Mucosa of descending colon (tissue), 3 donors: Measurements from ENCODE around the gene MMUT. TPM values are rescaled to one million over a fixed set of nuclear protein-coding genes. Genes with fewer than 3 reads are reported as not detected.
"Not testable (repeated sequence)": the region's sequence is repeated elsewhere in the genome, so short reads cannot be mapped to it uniquely, and the experiment has no call there.

ENCODE experiments used
- ATAC-seq: fragments of 200-7000 bp; cut with Tn5 transposase; one replicate; pipeline ENCODE4 v1.9.1; 2020; ENCODE audit warnings: mild to moderate bottlenecking, moderate library complexity
- DNase-seq, 3 donors: peaks; one replicate each; pipeline ENCODE4 v3.0.0-alpha.2; 2020
- H3K36me3 ChIP-seq: fragments of 200-600 bp; one replicate; pipeline ENCODE4 v1.8.0; 2021; ENCODE audit warnings: low read depth, mild to moderate bottlenecking
- H3K4me1 ChIP-seq: fragments of 200-600 bp; one replicate; pipeline ENCODE4 v1.8.0; 2021; ENCODE audit warnings: low read depth, mild to moderate bottlenecking
- H3K4me3 ChIP-seq: fragments of 200-600 bp; one replicate; pipeline ENCODE4 v1.8.0; 2021; ENCODE audit warnings: mild to moderate bottlenecking
- H3K9me3 ChIP-seq: fragments of 200-600 bp; one replicate; pipeline ENCODE4 v1.8.0; 2021; ENCODE audit warnings: mild to moderate bottlenecking
- CTCF ChIP-seq: fragments of 200-600 bp; IDR thresholded peaks from one replicate; pipeline ENCODE4 v1.8.0; 2022; ENCODE audit warnings: antibody characterized with exemption, mild to moderate bottlenecking
- intact Hi-C, 2 donors: fragments of 100-400 bp; cut with DNase I in 1 of 2; cut with micrococcal nuclease in 1 of 2; formaldehyde crosslinking; loops; one replicate each; pipeline versions ENCODE4 v1.11.0 to v1.11.1; 2022; cut with DNase I, micrococcal nuclease
- total RNA-seq, 3 donors: library from RNA; stranded (reverse); fragmentation: NEBNext Ultra II Directional in 2 of 3; extraction: Animal tissue kit (Norgen Biotek cat#: 25700) in 2 of 3; gene quantifications; one replicate each; pipeline versions ENCODE4 v1.2.1 to v1.2.4, GENCODE V29; 2021 to 2023
- donor health status: DM: no; HTN: no; CAD: no; lungs with moderate emphysema.
- donor health status: DM: no; HTN: no; CAD: no.
- donor health status: DM: no; HTN: yes; CAD: no.

Gene MMUT
- total RNA-seq, 3 donors from 2014 or later, result 27.9 to 41.5 (median 31.5) TPM

DNA sequence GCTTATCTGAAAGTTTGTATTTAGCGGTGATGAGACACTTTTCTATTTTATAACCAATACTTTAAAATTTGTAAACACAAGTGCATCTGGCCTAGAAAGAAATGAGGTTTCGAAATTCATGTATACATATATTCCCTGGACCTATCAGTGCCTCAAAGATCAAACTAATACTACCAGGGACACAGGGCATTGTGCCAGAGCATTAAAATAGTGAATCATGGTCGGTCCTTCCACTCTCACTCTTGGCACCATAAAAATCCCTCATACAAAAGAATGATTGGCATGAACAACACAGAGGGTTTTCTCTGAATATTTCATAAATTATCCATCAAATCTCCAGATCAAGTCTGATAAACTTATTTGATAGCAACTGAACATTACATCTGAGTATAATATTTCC, 62.0 kb downstream of the MMUT start:
- H3K36me3 ChIP-seq, result no peaks in the 10 kb centered on the region
- intact Hi-C loops, result no loop called here
- H3K9me3 ChIP-seq, result no peaks in the 10 kb centered on the region
- no peak for TF ChIP-seq CTCF
- H3K4me3 ChIP-seq, result no peak overlapping the region
- ATAC-seq (no peak), DNase-seq (no peak)
- H3K4me1 ChIP-seq, result no peaks in the 10 kb centered on the region

- H3K4me3 ChIP-seq, H3K36me3 ChIP-seq, DNase-seq, ATAC-seq, intact Hi-C loops, H3K9me3 ChIP-seq, H3K4me1 ChIP-seq: not testable (repeated sequence)
These were observed 76.2 kb downstream of the MMUT start for GRCh38 chr6:49386667-49387508.

DNA sequence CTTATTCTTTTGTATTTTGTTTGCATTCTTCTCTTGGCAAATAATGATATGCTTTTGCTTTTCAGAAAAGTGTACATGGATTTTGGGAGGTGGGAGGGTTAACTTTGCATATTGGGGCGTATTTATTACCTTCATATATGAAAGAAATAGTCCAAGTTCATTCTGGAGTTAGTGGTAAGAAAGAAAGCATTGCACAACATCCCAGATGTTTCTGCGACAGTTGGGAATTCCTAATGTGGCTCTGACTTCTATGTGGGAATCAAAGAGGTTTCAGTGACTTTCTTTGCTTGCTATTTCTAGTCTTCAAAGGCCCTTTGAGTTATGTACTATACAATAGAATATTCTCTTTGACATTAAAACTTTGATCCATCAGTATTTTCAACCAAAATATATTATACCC, 78.1 kb downstream of the MMUT start:
- DNase-seq, result no peak
- Histone ChIP-seq H3K4me1 (no peaks in the 10 kb centered on the region), H3K36me3 (no peaks in the 10 kb centered on the region), H3K4me3 (no peak overlapping the region), H3K9me3 (no peaks in the 10 kb centered on the region)
- intact Hi-C loops, result no loop called here
- no peak for ATAC-seq
- TF ChIP-seq CTCF, result no peak

Other genes starting within 250 kb of the MMUT start
- gene CENPQ, start 117 bp upstream of the MMUT start, total RNA-seq, result 1 to 10 TPM; 2.6 to 4.3 (median 3.0) TPM
- not detected for gene GLYATL3, start 36.7 kb upstream of the MMUT start, total RNA-seq
- gene C6orf141, start 87.4 kb upstream of the MMUT start, total RNA-seq, result 10 to 100 TPM in 1 of 3 donors, 1 to 10 TPM in 2; 4.1 to 10.6 (median 5.4) TPM
- gene RHAG, start 173.6 kb upstream of the MMUT start, total RNA-seq, result not detected